Measurements from ENCODE around the gene ZNF697.
"Not testable (repeated sequence)": the region's sequence is repeated elsewhere in the genome, so short reads cannot be mapped to it uniquely, and the experiment has no call there.

The ZNF697 gene

GRCh38 chr1:119647734-119648619 lies at the start of gene ZNF697:
ZNF697 (minus strand) TSS chr1:119648266; CDS start chr1:119626100, 22,166 bp downstream.
- DNase-seq: peak; percentile 94

DNA sequence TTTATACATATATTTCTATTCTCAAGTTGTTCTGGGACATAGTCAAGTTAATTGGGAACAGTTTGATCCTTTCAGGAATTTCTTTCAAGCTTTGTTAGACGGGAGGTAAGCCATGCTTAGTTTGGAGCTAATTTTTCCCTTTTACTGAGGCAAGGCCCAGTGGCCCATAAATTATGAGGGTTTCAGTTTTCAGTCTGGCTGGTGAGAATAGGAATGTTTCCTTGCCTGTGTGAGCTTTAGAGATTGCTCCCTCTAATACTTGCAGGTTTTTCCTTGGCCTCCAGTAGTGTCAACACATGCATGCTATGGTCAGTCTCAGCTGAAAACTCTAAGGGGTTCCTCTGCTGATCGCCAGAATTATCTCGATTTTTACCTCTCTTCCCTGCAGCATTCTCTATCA lies 49.5 kb upstream of the ZNF697 start:
- no peak for DNase-seq

GRCh38 chr1:119696863-119697262 lies 48.8 kb upstream of the ZNF697 start:
- DNase-seq: not testable (repeated sequence)

DNA sequence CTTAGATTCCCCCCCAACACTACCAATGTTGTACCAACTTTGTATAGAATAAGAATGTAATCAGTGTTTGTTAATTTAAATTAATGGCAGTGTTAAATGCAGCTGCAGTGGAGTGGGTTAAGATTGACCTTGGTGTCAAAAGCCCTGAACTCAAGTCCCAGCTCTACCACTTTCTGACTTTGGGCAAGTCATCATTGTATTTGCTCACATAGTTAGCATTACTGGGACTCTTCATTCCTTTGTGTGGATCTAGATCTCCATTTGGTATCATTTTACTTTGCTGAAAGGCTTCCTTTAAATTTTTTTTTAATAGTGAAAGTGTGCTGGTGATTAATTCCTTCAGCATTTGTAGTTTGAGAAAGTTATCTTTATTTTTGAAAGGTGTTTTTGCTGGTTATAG lies 41.4 kb upstream of the ZNF697 start:
- DNase-seq: no peak

GRCh38 chr1:119688810-119689209 lies 40.7 kb upstream of the ZNF697 start:
- DNase-seq: no peak

DNA sequence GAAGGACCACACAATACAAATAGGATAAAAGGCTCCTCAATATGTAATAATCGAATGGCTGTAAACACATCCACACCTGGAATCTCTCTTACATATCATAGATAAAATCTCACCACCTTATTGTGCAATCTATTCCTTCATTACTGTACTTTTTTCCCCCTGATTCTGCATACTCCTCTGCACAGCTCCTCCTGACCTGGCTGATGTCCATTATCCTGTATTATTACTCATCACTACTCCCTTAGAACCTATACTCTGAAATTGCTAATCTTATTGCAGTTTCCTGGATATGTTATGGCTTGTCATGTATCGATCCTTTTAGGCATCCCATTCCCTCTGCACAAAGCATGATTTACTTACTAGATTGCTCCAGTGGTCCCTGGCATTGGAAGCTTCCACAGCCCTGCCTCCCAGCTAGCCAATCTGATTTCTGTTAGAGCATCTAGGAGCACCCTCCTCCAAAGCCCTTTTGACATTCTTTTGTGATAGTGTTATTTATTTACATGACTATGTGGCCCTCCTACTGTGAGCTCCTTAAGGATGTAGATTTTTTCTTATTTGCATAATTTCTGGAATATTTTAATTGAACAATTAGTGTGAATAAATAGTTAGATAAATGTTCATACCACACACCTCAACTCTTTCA lies 39.5 kb upstream of the ZNF697 start:
- no peak for DNase-seq

DNA sequence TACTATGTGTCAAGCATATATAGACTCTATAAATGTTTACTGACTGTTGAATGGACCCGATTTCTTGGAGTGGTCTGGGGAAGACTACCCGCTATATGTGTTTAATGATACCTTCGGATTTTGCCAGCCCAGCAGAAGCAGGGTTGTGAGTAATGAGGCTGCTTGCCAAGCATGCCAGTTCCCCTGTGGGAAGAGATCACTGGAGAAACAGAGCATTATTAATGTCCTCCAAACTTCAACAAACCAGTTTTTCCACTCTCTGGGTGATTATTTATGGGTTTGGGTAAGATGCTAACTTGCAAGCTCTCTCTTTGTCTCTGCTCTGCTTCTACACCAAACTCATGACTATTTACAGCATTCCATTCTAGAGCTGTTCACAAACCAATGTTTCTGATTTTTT lies 38.6 kb upstream of the ZNF697 start:
- DNase-seq: peak; percentile 24

DNA sequence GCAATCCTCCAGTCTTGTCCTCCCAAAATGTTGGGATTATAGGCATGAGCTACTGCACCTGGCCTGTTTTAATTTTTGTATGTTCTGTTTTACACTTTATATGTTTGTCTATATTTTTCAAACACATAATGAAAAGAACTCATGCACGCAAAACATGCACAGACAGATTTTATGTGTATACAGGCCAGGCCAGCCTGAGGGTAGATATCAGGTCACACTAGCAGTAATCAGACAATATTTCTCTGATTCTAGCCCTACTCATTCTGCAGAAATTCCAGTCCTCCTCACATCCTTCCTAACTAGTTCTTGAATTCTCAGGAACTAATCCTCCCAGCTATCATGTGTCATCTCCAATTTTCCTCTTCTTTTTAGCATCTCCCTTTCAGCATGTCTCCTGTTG lies 35.8 kb upstream of the ZNF697 start:
- no peak for DNase-seq

DNA sequence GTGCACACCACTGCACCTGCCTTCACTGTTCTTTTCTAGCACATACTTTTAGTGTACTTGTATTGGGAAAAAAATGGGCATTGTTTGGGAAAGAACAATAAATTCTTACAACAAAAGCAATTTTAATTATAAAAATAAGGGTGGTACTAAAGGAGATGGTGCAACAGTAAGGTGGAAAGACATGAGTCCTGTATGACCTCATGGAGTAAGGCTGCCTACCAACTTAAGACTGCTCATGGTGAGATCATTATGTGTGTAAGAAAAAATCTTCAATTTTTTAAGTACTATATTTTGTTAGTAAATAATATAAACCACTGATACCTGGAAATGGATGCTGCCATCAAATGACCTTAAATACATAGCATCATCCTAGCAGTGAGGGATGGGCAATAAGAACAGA lies 34.1 kb upstream of the ZNF697 start:
- DNase-seq: no peak

DNA sequence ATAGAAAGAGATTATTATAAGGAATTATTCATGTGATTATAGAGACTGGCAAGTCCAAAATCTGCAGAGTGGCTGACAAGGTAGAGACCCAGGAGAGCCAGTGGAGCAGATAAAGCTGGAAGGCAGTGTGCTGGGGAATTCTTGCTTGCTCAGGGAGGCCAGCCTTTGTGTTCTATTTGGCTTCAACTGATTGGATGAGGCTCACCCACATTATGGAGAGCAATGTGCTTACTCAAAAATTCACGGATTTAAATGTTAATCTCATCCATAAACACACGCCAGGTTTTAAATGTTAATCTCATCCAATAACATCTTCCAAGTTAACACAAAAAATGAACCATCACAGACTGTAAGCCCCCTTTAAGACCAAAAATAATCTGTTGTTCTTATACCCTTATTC lies 33.5 kb upstream of the ZNF697 start:
- no peak for DNase-seq

- DNase-seq: no peak
Measured at GRCh38 chr1:119680723-119681122, 32.7 kb upstream of the ZNF697 start.

DNA sequence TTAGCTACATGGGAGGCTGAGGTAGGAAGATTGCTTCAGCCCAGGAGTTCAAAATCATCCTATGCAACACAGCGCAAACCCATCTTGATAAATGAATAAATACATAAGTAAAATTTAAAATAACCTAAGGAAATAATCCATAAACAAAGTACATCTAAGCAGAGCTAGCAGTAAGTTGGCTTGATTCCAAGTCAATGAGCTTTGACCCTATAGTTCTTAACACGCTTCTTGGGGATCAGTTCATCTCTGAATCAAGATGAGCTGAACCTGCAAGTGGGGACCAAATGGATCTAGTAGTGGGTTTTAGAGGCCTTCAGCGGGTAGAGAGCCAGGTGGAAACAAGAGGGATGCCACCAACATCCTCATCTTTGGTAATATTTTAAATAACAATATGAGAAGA lies 32.1 kb upstream of the ZNF697 start:
- DNase-seq: no peak

- no peak for DNase-seq
Measured at GRCh38 chr1:119679223-119679622, 31.2 kb upstream of the ZNF697 start.

GRCh38 chr1:119676571-119677206 lies 28.6 kb upstream of the ZNF697 start:
- DNase-seq: no peak

DNA sequence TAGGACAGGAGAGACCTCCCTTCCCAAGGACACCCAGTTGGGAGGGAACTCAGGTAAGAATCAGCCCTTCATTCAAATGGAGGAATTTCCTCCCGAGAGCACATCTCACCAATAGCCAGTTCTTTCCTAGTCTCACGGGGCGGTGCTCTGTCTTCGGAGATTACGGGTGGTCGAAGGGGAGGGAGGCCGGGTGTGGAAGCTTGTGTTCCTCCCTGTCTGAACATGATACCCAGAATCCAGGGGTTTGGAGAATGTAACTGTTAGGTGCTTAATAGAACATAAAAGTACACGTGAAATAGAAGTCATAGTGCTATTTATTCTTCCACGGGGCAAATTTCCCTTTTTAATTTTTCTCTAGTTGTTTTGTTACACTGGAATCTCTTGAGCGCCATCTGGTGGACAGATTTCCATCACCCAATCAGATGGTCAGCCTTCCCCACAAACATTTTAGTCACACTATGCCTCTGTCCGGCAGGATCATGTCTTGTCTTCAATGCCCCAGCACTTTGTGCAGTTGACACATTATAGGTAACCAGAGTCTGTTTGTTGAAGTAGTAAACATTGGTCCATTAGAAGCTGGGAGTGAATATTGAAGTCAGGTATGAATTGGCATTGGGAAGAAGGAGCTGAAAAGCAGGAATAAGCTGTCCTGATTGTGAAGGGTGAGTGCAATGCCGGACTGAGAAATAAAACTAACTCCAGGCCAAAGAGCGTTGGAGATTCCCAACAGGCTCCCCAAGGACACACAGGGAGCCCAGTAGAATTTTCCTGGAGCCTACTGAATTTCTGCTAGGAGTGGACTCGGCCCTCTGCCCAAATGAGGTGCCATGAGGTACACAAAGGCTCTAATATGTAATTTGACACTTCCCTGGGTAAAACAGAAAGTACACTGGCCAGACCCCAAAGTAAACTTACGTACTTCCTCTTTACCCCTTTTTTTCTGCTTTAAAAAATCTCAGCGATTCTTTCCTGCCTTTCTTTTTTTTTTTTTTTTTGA lies 27.6 kb upstream of the ZNF697 start:
- DNase-seq: peak; percentile 34

GRCh38 chr1:119674835-119675289 lies 26.8 kb upstream of the ZNF697 start:
- DNase-seq: peak; percentile 46

GRCh38 chr1:119674111-119674526 lies 26.1 kb upstream of the ZNF697 start:
- DNase-seq: no peak

DNA sequence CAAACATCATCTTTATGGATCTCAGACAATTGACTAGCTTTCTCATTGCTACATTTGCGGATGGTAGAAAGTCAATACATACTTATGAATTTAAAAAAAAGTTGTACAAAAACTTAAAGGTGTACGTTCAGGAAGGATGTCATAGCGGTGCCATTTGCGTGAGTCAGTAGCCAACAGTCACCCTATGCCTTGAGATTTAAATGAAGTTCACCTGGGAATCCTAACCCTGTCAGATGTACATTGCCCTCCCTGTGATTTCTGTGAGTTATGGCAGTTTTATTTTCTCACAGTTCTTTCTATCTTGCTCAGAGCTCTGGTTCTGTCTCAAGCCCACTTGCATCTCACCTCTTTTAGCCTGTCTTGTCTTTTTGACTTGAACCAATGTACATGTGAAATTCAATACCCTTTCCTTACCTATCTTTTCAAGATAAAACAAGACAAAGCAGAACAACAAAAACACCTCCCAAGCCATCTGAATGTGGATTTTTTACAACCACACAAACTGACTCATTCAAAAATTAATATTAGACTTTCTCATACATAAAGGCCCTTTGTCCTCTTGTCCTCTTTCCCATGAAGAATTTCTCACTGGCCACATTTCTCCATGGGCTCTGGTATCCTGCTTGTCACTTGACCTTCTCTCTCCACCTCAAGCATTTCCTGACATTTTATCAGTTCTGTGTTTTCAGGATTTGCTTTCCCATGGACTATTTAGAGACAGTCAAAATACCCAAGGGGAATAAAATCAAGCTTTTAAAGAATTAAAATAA lies 25.3 kb upstream of the ZNF697 start:
- DNase-seq: no peak

GRCh38 chr1:119670898-119671297 lies 22.8 kb upstream of the ZNF697 start:
- no peak for DNase-seq

DNA sequence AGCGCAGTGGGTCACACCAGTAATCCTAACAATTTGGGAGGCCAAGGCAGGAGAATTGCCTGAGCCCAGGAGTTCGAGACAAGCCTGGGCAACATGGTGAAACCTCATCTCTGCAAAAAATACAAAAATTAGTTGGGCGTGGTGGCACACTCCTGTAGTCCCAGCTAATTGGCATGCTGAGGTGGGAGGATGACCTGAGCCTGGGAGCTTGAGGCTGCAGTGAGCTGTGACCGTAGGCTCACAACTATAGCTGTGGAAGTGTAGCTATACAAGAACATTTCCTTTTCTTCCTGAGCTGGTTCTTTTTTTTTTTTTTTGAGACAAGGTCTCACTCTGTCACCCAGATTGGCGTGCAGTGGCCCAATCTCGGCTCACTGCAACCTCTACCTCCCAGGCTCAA lies 19.1 kb upstream of the ZNF697 start:
- DNase-seq: no peak

GRCh38 chr1:119664067-119664466 lies 16.0 kb upstream of the ZNF697 start:
- DNase-seq: no peak

DNA sequence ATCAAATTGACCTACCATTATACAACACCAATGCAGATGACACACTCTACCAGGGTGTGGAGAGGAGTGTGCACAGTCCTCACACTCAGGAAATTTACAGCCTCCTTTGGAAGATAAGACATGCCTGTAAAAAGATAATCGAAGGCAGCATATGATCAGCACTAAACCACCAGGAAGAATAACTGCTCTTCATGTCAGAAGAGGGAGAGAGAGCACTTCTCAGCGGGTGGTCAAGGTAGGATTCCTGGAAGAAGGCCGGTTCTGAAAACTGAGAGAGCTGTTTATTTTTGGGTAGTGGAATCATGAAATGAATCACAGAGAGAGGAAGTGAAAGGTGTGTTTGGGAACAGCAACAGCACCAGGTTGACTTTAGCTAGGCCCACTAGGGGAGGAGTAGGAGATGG lies 14.0 kb upstream of the ZNF697 start:
- DNase-seq: no peak

Data from NCI-H446 treated with DMSO at 0.1 percent for 48 hours (cell line).